ENCODE measurements around the gene MALL. TPM values are rescaled to one million over a fixed set of nuclear protein-coding genes. Genes with fewer than 3 reads are reported as not detected.
A peak's percentile ranks its signal among the peaks of the same experiment; 100 is the strongest.

Gene MALL
- total RNA-seq, 1 donor from 2014 or later = 0.79 TPM

- H3K27me3 Mint-ChIP-seq (ENCODE audit: low read depth) = no peaks in the 10 kb centered on the region
Observed at GRCh38 chr2:110134025-110134424, 18.4 kb upstream of the MALL start.

GRCh38 chr2:110131166-110131565 is 15.5 kb upstream of the MALL start:
- H3K4me1 Mint-ChIP-seq = peaks cover 11% of the 10 kb centered on the region
- TF ChIP-seq CTCF (conservative IDR thresholded peaks at IDR 0.05) = no peak
- no peak overlapping the region for H3K27ac Mint-ChIP-seq (ENCODE audit: unreplicated experiment)
- H3K27me3 Mint-ChIP-seq (ENCODE audit: low read depth) = no peaks in the 10 kb centered on the region
- peaks cover 12% of the 10 kb centered on the region for H3K9me3 Mint-ChIP-seq
- DNase-seq (ENCODE audit: low read depth, low spot score) = no peak
- peaks cover 25% of the 10 kb centered on the region for H3K36me3 Mint-ChIP-seq (ENCODE audit: low read depth)
- H3K4me3 Mint-ChIP-seq = no peak overlapping the region

More at GRCh38 chr2:110134025-110134424, 18.4 kb upstream of the MALL start:
- TF ChIP-seq CTCF (conservative IDR thresholded peaks at IDR 0.05) = no peak
- no peaks in the 10 kb centered on the region for H3K4me1 Mint-ChIP-seq
- no peak overlapping the region for H3K4me3 Mint-ChIP-seq
- H3K27ac Mint-ChIP-seq (ENCODE audit: unreplicated experiment) = no peak overlapping the region
- H3K36me3 Mint-ChIP-seq (ENCODE audit: low read depth) = peaks cover 23% of the 10 kb centered on the region
- peaks cover 12% of the 10 kb centered on the region for H3K9me3 Mint-ChIP-seq
- no peak for DNase-seq (ENCODE audit: low read depth, low spot score)

- Mint-ChIP-seq H3K27ac (ENCODE audit: unreplicated experiment) (peak overlapping the region; percentile 55), H3K36me3 (ENCODE audit: low read depth) (peaks cover 25% of the 10 kb centered on the region), H3K9me3 (peaks cover 12% of the 10 kb centered on the region), H3K4me1 (peaks cover 14% of the 10 kb centered on the region), H3K27me3 (ENCODE audit: low read depth) (no peaks in the 10 kb centered on the region), H3K4me3 (no peak overlapping the region)
- no peak for TF ChIP-seq CTCF (conservative IDR thresholded peaks at IDR 0.05)
- no peak for DNase-seq (ENCODE audit: low read depth, low spot score)
Observed at GRCh38 chr2:110130757-110131156, 15.1 kb upstream of the MALL start.

- Mint-ChIP-seq H3K4me1 (peaks cover 23% of the 10 kb centered on the region), H3K4me3 (no peak overlapping the region), H3K36me3 (ENCODE audit: low read depth) (peaks cover 3% of the 10 kb centered on the region), H3K27me3 (ENCODE audit: low read depth) (no peaks in the 10 kb centered on the region), H3K27ac (ENCODE audit: unreplicated experiment) (no peak overlapping the region), H3K9me3 (no peaks in the 10 kb centered on the region)
- TF ChIP-seq CTCF (conservative IDR thresholded peaks at IDR 0.05) = no peak
- DNase-seq (ENCODE audit: low read depth, low spot score) = no peak
Observed at GRCh38 chr2:110126906-110127305, 11.3 kb upstream of the MALL start.

- no peak overlapping the region for H3K27ac Mint-ChIP-seq (ENCODE audit: unreplicated experiment)
- no peaks in the 10 kb centered on the region for H3K9me3 Mint-ChIP-seq
- TF ChIP-seq CTCF (conservative IDR thresholded peaks at IDR 0.05) = no peak
- no peak for DNase-seq (ENCODE audit: low read depth, low spot score)
- peaks cover 23% of the 10 kb centered on the region for H3K4me1 Mint-ChIP-seq
- H3K27me3 Mint-ChIP-seq (ENCODE audit: low read depth) = no peaks in the 10 kb centered on the region
- H3K36me3 Mint-ChIP-seq (ENCODE audit: low read depth) = peaks cover 3% of the 10 kb centered on the region
- no peak overlapping the region for H3K4me3 Mint-ChIP-seq
Observed at GRCh38 chr2:110126086-110126773, 10.6 kb upstream of the MALL start.

Measured in neural crest cell (in vitro differentiated cells).